GM23248 (cell line): ENCODE data around the gene SLC1A3. TPM values are rescaled to one million over a fixed set of nuclear protein-coding genes. Genes with fewer than 3 reads are reported as not detected.

ENCODE experiments used
- DNase-seq: peaks from one replicate; pipeline ENCODE4 v3.0.0-alpha.2; 2015
- H2AFZ ChIP-seq: fragments of 200-600 bp; sonication (generic); 2 replicates; pipeline ENCODE4 v1.6.1; 2016; ENCODE audit warnings: antibody characterized with exemption
- H3F3A ChIP-seq: fragments of 200-600 bp; sonication (generic); 2 replicates; pipeline ENCODE4 v1.6.1; 2016; ENCODE audit warnings: mild to moderate bottlenecking, antibody characterized with exemption, mixed run types; ENCODE audit not compliant: insufficient read depth
- H3K27ac ChIP-seq: fragments of 200-600 bp; sonication (generic); 2 replicates; pipeline ENCODE4 v1.5.1; 2016; ENCODE audit warnings: mild to moderate bottlenecking
- H3K27me3 ChIP-seq: fragments of 200-600 bp; sonication (generic); replicated peaks from 2 replicates; pipeline ENCODE4 v1.6.1; 2016; ENCODE audit warnings: mild to moderate bottlenecking; ENCODE audit not compliant: insufficient read depth
- H3K36me3 ChIP-seq: fragments of 200-600 bp; sonication (generic); 2 replicates; pipeline ENCODE4 v1.6.1; 2016; ENCODE audit warnings: low read depth, mild to moderate bottlenecking
- H3K4me1 ChIP-seq: fragments of 200-600 bp; sonication (generic); 2 replicates; pipeline ENCODE4 v1.6.1; 2016; ENCODE audit warnings: mild to moderate bottlenecking; ENCODE audit not compliant: insufficient read depth
- H3K4me2 ChIP-seq: fragments of 200-600 bp; sonication (generic); one replicate; pipeline ENCODE4 v1.6.1; 2016; ENCODE audit warnings: mild to moderate bottlenecking; ENCODE audit not compliant: unreplicated experiment
- H3K4me3 ChIP-seq: fragments of 200-600 bp; sonication (generic); 2 replicates; pipeline ENCODE4 v1.5.1; 2016; ENCODE audit warnings: mild to moderate bottlenecking
- H3K79me2 ChIP-seq: fragments of 200-600 bp; sonication (generic); 2 replicates; pipeline ENCODE4 v1.6.1; 2016; ENCODE audit warnings: mild to moderate bottlenecking; ENCODE audit not compliant: insufficient read depth
- H3K9ac ChIP-seq: fragments of 200-600 bp; sonication (generic); 2 replicates; pipeline ENCODE4 v1.6.1; 2016; ENCODE audit warnings: mild to moderate bottlenecking
- H3K9me2 ChIP-seq: fragments of 200-600 bp; sonication (generic); 2 replicates; pipeline ENCODE4 v1.6.1; 2016; ENCODE audit warnings: mixed run types, mild to moderate bottlenecking, moderate library complexity; ENCODE audit not compliant: insufficient read depth
- H3K9me3 ChIP-seq: fragments of 200-600 bp; sonication (generic); one replicate; pipeline ENCODE4 v1.6.1; 2017; ENCODE audit warnings: low read depth
- H4K20me1 ChIP-seq: fragments of 200-600 bp; sonication (generic); 2 replicates; pipeline ENCODE4 v1.6.0; 2016; ENCODE audit not compliant: insufficient read depth
- EZH2 ChIP-seq: fragments of 200-600 bp; sonication (generic); IDR thresholded peaks from 2 replicates; pipeline ENCODE4 v1.6.1; 2018; ENCODE audit warnings: antibody characterized with exemption, mild to moderate bottlenecking; ENCODE audit not compliant: insufficient read depth, poor library complexity, severe bottlenecking
- EZH2phosphoT487 ChIP-seq: fragments of 200-600 bp; sonication (generic); IDR thresholded peaks from 2 replicates; pipeline ENCODE4 v1.6.1; 2018; ENCODE audit warnings: antibody characterized with exemption, moderate library complexity, mild to moderate bottlenecking, low read depth; ENCODE audit not compliant: insufficient read depth
- WGBS, 2 experiments: methylation state at CpG; one replicate each; pipeline ENCODE4 v1.1.6; 2015 to 2017; ENCODE audit warnings: low lambda C conversion rate in 2 of 2, low coverage in 1 of 2; ENCODE audit errors: missing lambda C conversion rate in 2 of 2; 5-methylcytosine and 5-hydroxymethylcytosine counted together
- in situ Hi-C: fragments of 300-500 bp; cut with MboI; formaldehyde crosslinking; loops from 2 replicates; pipeline ENCODE4 v1.15.0; 2020
- polyA plus RNA-seq: library from polyadenylated mRNA; unstranded; fragments of >200 nt; fragmentation: Nextera tagmentation; extraction: Ambion mirVana; gene quantifications from 2 replicates; pipeline ENCODE4 v1.2.1, GENCODE V29; 2016
- total RNA-seq: library from RNA; depleted of rRNA; stranded (reverse); fragments of >200 nt; shearing (Covaris generic); gene quantifications from 2 replicates; pipeline ENCODE4 v1.2.3, GENCODE V29; 2014

The SLC1A3 gene
- total and polyA plus RNA-seq, 2 experiments from 2014 or later: 1.7 to 2.5 TPM

GRCh38 chr5:36621985-36622384, 15.6 kb downstream of the SLC1A3 start:
- DNase-seq: no peak
- H3K4me2 ChIP-seq: no peak overlapping the region

GRCh38 chr5:36623832-36624231, 17.4 kb downstream of the SLC1A3 start:
- Histone ChIP-seq H3K79me2 (no peaks in the 10 kb centered on the region), H3K27me3 (no peaks in the 10 kb centered on the region), H3K9ac (no peak overlapping the region), H3K9me2 (no peaks in the 10 kb centered on the region), H3K4me1 (no peaks in the 10 kb centered on the region), H4K20me1 (no peaks in the 10 kb centered on the region), H3K4me3 (no peak overlapping the region), H2AFZ (no peak overlapping the region), H3K27ac (no peak overlapping the region), H3K4me2 (no peak overlapping the region), H3K9me3 (no peaks in the 10 kb centered on the region), H3F3A (no peaks in the 10 kb centered on the region), H3K36me3 (no peaks in the 10 kb centered on the region)
- WGBS, 2 experiments: 91 to 93% methylated on average over 9 of the region's 9 CpGs
- DNase-seq: no peak
- in situ Hi-C loops: no loop called here
- no peak for TF ChIP-seq EZH2
- TF ChIP-seq EZH2phosphoT487: no peak

More at GRCh38 chr5:36621985-36622384, 15.6 kb downstream of the SLC1A3 start:
- in situ Hi-C loops: no loop called here
- no peaks in the 10 kb centered on the region for H3K9me3 ChIP-seq
- H3K27me3 ChIP-seq: no peaks in the 10 kb centered on the region
- no peaks in the 10 kb centered on the region for H3K36me3 ChIP-seq
- H3K4me3 ChIP-seq: no peak overlapping the region
- 69 to 71% methylated on average over 6 of the region's 6 CpGs for WGBS, 2 experiments
- H2AFZ ChIP-seq: no peak overlapping the region
- H3K4me1 ChIP-seq: 0 out of 2 replicates have a peak, but pooled peaks cover 2% of the 10 kb centered on the region
- no peaks in the 10 kb centered on the region for H3K9me2 ChIP-seq
- no peak for TF ChIP-seq EZH2
- TF ChIP-seq EZH2phosphoT487: no peak
- no peaks in the 10 kb centered on the region for H4K20me1 ChIP-seq
- H3F3A ChIP-seq: no peaks in the 10 kb centered on the region
- no peaks in the 10 kb centered on the region for H3K79me2 ChIP-seq
- H3K9ac ChIP-seq: no peak overlapping the region
- no peak overlapping the region for H3K27ac ChIP-seq

DNA sequence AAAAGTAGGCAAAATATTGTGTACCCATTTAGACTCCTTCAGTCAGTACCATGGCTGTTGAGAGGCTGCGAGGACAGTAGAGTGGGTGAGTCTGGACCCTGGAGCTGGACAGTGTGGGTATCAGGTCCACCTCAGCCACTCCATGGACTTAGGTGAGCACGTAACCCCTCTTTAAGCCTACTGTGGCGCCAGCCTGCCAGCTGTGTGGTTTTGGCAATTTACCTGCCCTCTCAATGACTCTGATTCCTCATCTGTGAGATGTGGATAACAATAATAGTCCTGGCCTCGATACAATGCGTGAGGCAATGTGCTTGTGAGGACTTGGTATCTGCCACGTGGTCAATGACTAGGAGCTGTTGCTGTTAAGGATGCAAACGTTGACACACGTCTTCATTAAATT, 17.9 kb downstream of the SLC1A3 start:
- no peak for TF ChIP-seq EZH2phosphoT487
- no peak for TF ChIP-seq EZH2
- no peaks in the 10 kb centered on the region for H3K4me1 ChIP-seq
- H3K36me3 ChIP-seq: no peaks in the 10 kb centered on the region
- in situ Hi-C loops: no loop called here
- no peak for DNase-seq
- H3K9me3 ChIP-seq: no peaks in the 10 kb centered on the region
- no peaks in the 10 kb centered on the region for H3K27me3 ChIP-seq
- H3K9ac ChIP-seq: no peak overlapping the region
- no peak overlapping the region for H3K4me2 ChIP-seq
- no peaks in the 10 kb centered on the region for H4K20me1 ChIP-seq
- 76 to 83% methylated on average over 8 of the region's 8 CpGs for WGBS, 2 experiments
- no peak overlapping the region for H2AFZ ChIP-seq
- H3K9me2 ChIP-seq: no peaks in the 10 kb centered on the region
- H3K27ac ChIP-seq: no peak overlapping the region
- no peak overlapping the region for H3K4me3 ChIP-seq
- H3F3A ChIP-seq: peaks cover under 1% of the 10 kb centered on the region; the same call in 1 of the 2 replicates
- no peaks in the 10 kb centered on the region for H3K79me2 ChIP-seq

- TF ChIP-seq EZH2 (no peak), EZH2phosphoT487 (no peak)
- Histone ChIP-seq H3K4me2 (no peak overlapping the region), H2AFZ (no peak overlapping the region), H3K9ac (no peak overlapping the region), H3K4me1 (peaks cover 25% of the 10 kb centered on the region), H3K36me3 (no peaks in the 10 kb centered on the region), H3K9me2 (no peaks in the 10 kb centered on the region), H3K9me3 (no peaks in the 10 kb centered on the region), H3K27ac (no peak overlapping the region), H3K27me3 (no peaks in the 10 kb centered on the region), H3K79me2 (no peaks in the 10 kb centered on the region), H3K4me3 (no peak overlapping the region), H3F3A (peaks cover 17% of the 10 kb centered on the region), H4K20me1 (no peaks in the 10 kb centered on the region)
- in situ Hi-C loops: no loop called here
- no peak for DNase-seq
- WGBS, 2 experiments: 71 to 77% methylated on average over 2 of the region's 2 CpGs
Measured at GRCh38 chr5:36628695-36629094, 22.3 kb downstream of the SLC1A3 start.

DNA sequence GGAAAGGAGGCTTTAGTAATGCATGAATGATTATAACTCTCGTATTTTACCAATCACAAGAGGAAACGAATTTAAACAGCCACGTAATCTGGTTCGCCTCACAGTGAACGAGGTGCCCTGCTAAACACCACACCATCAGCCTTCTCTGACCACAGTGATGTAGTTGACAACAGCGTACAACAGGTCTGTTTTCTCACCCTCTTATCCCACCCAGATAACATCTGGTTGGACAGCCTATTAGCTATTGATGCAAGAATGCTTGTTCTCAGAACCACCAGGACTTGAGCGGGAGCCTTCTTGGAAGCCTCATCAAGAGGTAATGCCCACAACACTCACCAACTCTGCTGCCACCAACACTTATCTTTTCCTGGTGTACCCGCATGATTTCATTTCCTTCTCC, 23.3 kb downstream of the SLC1A3 start:
- H3K9me2 ChIP-seq: no peaks in the 10 kb centered on the region
- no peak overlapping the region for H2AFZ ChIP-seq
- in situ Hi-C loops: no loop called here
- no peak overlapping the region for H3K4me2 ChIP-seq
- H3K27me3 ChIP-seq: no peaks in the 10 kb centered on the region
- no peak overlapping the region for H3K27ac ChIP-seq
- TF ChIP-seq EZH2 (no peak), EZH2phosphoT487 (no peak)
- no peaks in the 10 kb centered on the region for H3K79me2 ChIP-seq
- no peaks in the 10 kb centered on the region for H3K9me3 ChIP-seq
- H3K9ac ChIP-seq: no peak overlapping the region
- no peaks in the 10 kb centered on the region for H3K36me3 ChIP-seq
- no peak overlapping the region for H3K4me3 ChIP-seq
- no peaks in the 10 kb centered on the region for H4K20me1 ChIP-seq
- H3K4me1 ChIP-seq: peaks cover 25% of the 10 kb centered on the region
- H3F3A ChIP-seq: peaks cover 17% of the 10 kb centered on the region
- WGBS, 2 experiments: 94 to 96% methylated on average over 8 of the region's 8 CpGs
- no peak for DNase-seq
